ENCODE data around the gene TRIO. TPM values are rescaled to one million over a fixed set of nuclear protein-coding genes. Genes with fewer than 3 reads are reported as not detected.

The TRIO gene
- total RNA-seq, 1 experiment from 2014 or later, result 99.8 TPM

DNA sequence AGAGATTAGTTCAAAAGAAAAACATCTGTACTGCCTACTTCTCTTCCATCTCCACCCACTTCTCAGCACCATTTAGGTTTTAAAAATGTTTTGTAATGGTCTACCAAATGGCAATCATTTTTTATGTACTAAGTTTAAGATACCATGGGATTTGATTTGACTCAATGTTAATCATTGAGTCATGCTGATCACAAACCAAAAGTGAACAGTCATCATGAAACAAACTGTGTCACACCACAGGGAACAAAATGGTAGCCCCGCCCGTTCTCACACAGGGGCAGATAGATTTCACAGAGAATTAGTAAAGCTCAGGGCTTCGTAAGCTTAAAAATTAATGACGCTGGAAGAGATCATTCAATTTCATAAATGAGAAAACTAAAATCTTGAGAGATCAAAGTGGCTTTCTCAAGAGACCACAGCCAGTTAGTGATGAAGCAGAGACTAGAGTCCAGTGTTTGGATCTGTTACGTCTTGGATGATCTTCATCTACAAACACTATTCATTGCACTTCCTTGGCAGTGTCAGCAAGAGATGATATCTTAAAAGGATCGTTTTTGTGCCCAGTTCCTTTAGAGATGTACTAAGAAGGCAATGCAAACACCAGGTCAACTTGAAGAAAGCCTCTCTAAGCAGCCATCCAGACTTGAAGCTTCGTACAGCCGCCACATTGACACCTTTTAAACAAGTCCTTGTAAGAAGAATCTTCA lies 33.9 kb upstream of the TRIO start:
- Histone ChIP-seq H3K36me3 (ENCODE audit: insufficient read depth, low read length, poor library complexity, severe bottlenecking) (no peaks in the 10 kb centered on the region), H3K27me3 (replicated peaks; ENCODE audit: insufficient read depth, low read depth, low read length, poor library complexity) (no peaks in the 10 kb centered on the region), H3K9me3 (ENCODE audit: low read depth, low read length, poor library complexity, severe bottlenecking) (no peaks in the 10 kb centered on the region), H3K27ac (ENCODE audit: low read depth, low read length, poor library complexity, severe bottlenecking) (no peak overlapping the region), H3K4me1 (ENCODE audit: insufficient read depth, low read length, poor library complexity, severe bottlenecking) (peaks cover 5% of the 10 kb centered on the region), H3K4me3 (ENCODE audit: low read depth, low read length, poor library complexity, severe bottlenecking) (no peak overlapping the region)
- POLR2A ChIA-PET (ENCODE audit: low non-redundant PET), result no interaction called here
- no peak for TF ChIP-seq CTCF (conservative IDR thresholded peaks at IDR 0.05; ENCODE audit: low read depth, low read length)
- TF ChIP-seq EZH2 (IDR thresholded peaks at IDR 0.05; ENCODE audit: borderline replicate concordance, low read depth, low read length, poor library complexity, severe bottlenecking), result no peak
- peak; percentile 36 for DNase-seq (ENCODE audit: low spot score)
- intact Hi-C loops (cut with micrococcal nuclease; ENCODE audit: unreplicated experiment), result loop anchor here (2.0 kb wide), 1 partner anchor 118 kb away; no protein-coding TSS in a partner anchor
- CTCF ChIA-PET, result interaction anchor here (0.8 kb wide), 1 partner anchor 161 kb away, joined by 3 read pairs; no protein-coding TSS in a partner anchor
- BruUV-seq (replicated peaks), result no TSS peak

DNA sequence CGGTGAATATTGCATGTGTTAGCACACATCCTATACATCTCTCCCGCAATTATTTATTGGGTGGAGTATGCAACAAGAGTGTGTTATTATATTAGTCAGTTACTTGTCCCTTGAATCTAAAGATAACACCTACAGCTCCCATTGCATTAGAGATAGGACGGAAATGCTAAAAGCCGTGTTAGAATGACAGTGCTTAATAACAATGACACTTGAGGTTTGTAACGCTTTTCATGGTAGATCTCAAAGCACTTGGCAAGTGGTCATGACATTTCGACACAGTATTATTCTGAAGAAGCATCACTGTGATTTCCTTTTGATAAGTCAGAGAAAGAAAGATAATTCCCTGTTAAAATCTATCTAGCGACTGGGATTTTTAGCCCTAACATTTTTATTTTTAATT lies 33.4 kb upstream of the TRIO start:
- ChIA-PET CTCF (interaction anchor here (0.8 kb wide), 1 partner anchor 160 kb away, joined by 3 read pairs; no protein-coding TSS in a partner anchor), POLR2A (ENCODE audit: low non-redundant PET) (no interaction called here)

DNA sequence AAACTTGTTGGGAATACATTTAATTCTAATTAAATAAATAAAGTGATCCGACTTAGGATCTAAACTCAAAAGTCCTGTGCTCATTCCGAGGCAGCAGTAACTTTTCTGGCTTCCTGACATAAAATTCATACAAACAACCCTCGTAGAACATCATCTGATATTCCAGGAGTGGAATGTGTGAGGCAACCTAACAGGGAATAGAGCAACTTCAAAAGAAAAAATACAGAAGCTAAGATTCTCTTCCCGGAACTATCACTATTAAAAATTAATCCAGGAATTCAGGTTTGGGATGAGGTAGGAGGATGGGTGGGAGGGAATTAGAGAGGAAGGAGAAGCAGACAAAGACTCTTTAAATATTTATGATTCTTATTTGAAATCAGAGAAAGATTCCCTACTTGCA lies 32.9 kb upstream of the TRIO start:
- intact Hi-C loops (cut with micrococcal nuclease; ENCODE audit: unreplicated experiment), result no loop called here
- TF ChIP-seq CTCF (conservative IDR thresholded peaks at IDR 0.05; ENCODE audit: low read depth, low read length), result no peak
- no peak for TF ChIP-seq EZH2 (IDR thresholded peaks at IDR 0.05; ENCODE audit: borderline replicate concordance, low read depth, low read length, poor library complexity, severe bottlenecking)
- H3K4me1 ChIP-seq (ENCODE audit: insufficient read depth, low read length, poor library complexity, severe bottlenecking), result peaks cover 5% of the 10 kb centered on the region
- H3K4me3 ChIP-seq (ENCODE audit: low read depth, low read length, poor library complexity, severe bottlenecking), result no peak overlapping the region
- no TSS peak for BruUV-seq (replicated peaks)
- ChIA-PET POLR2A (ENCODE audit: low non-redundant PET) (no interaction called here), CTCF (interaction anchor here (0.8 kb wide), 1 partner anchor 160 kb away, joined by 3 read pairs; no protein-coding TSS in a partner anchor)
- no peaks in the 10 kb centered on the region for H3K9me3 ChIP-seq (ENCODE audit: low read depth, low read length, poor library complexity, severe bottlenecking)
- DNase-seq (ENCODE audit: low spot score), result no peak
- no peak overlapping the region for H3K27ac ChIP-seq (ENCODE audit: low read depth, low read length, poor library complexity, severe bottlenecking)
- H3K27me3 ChIP-seq (replicated peaks; ENCODE audit: insufficient read depth, low read depth, low read length, poor library complexity), result no peaks in the 10 kb centered on the region
- H3K36me3 ChIP-seq (ENCODE audit: insufficient read depth, low read length, poor library complexity, severe bottlenecking), result no peaks in the 10 kb centered on the region

More for the DNA sequence above, 33.4 kb upstream of the TRIO start:
- peak; percentile 37 for DNase-seq (ENCODE audit: low spot score)
- H3K27me3 ChIP-seq (replicated peaks; ENCODE audit: insufficient read depth, low read depth, low read length, poor library complexity), result no peaks in the 10 kb centered on the region
- H3K4me1 ChIP-seq (ENCODE audit: insufficient read depth, low read length, poor library complexity, severe bottlenecking), result peaks cover 5% of the 10 kb centered on the region
- no peak overlapping the region for H3K27ac ChIP-seq (ENCODE audit: low read depth, low read length, poor library complexity, severe bottlenecking)
- no peaks in the 10 kb centered on the region for H3K36me3 ChIP-seq (ENCODE audit: insufficient read depth, low read length, poor library complexity, severe bottlenecking)
- TF ChIP-seq CTCF (conservative IDR thresholded peaks at IDR 0.05; ENCODE audit: low read depth, low read length) (no peak), EZH2 (IDR thresholded peaks at IDR 0.05; ENCODE audit: borderline replicate concordance, low read depth, low read length, poor library complexity, severe bottlenecking) (no peak)
- H3K4me3 ChIP-seq (ENCODE audit: low read depth, low read length, poor library complexity, severe bottlenecking), result no peak overlapping the region
- no peaks in the 10 kb centered on the region for H3K9me3 ChIP-seq (ENCODE audit: low read depth, low read length, poor library complexity, severe bottlenecking)
- no TSS peak for BruUV-seq (replicated peaks)
- intact Hi-C loops (cut with micrococcal nuclease; ENCODE audit: unreplicated experiment), result loop anchor here (2.0 kb wide), 1 partner anchor 119 kb away; no protein-coding TSS in a partner anchor

Data from A673 (cell line).